H1 (cell line): Measurements from ENCODE around the gene ADPRH. TPM values are rescaled to one million over a fixed set of nuclear protein-coding genes. Genes with fewer than 3 reads are reported as not detected.

Experiments
- CTCF ChIA-PET: fragments of 300-600 bp; sonication (Branson Sonifier 250); formaldehyde crosslinking; loops from one replicate; lab custom pipeline; 2021; ENCODE audit not compliant: partially characterized antibody; lab: Charles Lee
- POLR2A ChIA-PET: fragments of 300-600 bp; sonication (Branson Sonifier 250); formaldehyde crosslinking; loops from one replicate; lab custom pipeline; 2021; ENCODE audit warnings: inconsistent platforms; ENCODE audit not compliant: partially characterized antibody; lab: Charles Lee
- DNase-seq, 2 experiments: peaks; one replicate each; pipeline versions ENCODE4 v3.0.0 to v3.0.0-alpha.2; 2010 to 2022; ENCODE audit warnings: low spot score in 2 of 2, low read depth in 1 of 2, mixed read lengths in 1 of 2
- FAIRE-seq: peaks from 2 replicates; lab custom pipeline; 2011; peaks lifted over from hg19 to GRCh38; lab: Jason Lieb, UNC
- H2AFZ ChIP-seq: 2 replicates; pipeline ENCODE4 v1.8.1; 2012; ENCODE audit warnings: low read length, inconsistent platforms
- H2AK5ac ChIP-seq: 2 replicates; pipeline ENCODE4 v1.6.1; 2013; ENCODE audit warnings: low read depth, low read length
- H2BK120ac ChIP-seq: replicated peaks from 2 replicates; pipeline ENCODE3; 2013; ENCODE audit warnings: low read depth, low read length, inconsistent platforms
- H2BK12ac ChIP-seq: 2 replicates; pipeline ENCODE4 v1.6.1; 2013; ENCODE audit warnings: low read depth, low read length
- H2BK15ac ChIP-seq: 2 replicates; pipeline ENCODE4 v1.6.1; 2013; ENCODE audit warnings: low read length
- H2BK20ac ChIP-seq: 2 replicates; pipeline ENCODE4 v1.6.1; 2013; ENCODE audit warnings: low read length
- H2BK5ac ChIP-seq: 2 replicates; pipeline ENCODE4 v1.6.1; 2013; ENCODE audit warnings: low read depth, low read length
- H3K14ac ChIP-seq: 2 replicates; pipeline ENCODE4 v1.6.1; 2013; ENCODE audit warnings: inconsistent platforms; ENCODE audit not compliant: insufficient read length
- H3K18ac ChIP-seq: 2 replicates; pipeline ENCODE4 v1.6.1; 2013; ENCODE audit warnings: low read length; ENCODE audit errors: extremely low read depth
- H3K23ac ChIP-seq: 2 replicates; pipeline ENCODE4 v1.6.1; 2013; ENCODE audit warnings: inconsistent platforms; ENCODE audit not compliant: insufficient read length
- H3K23me2 ChIP-seq: 2 replicates; pipeline ENCODE4 v1.6.1; 2013; ENCODE audit warnings: low read depth, low read length
- H3K27ac ChIP-seq: 2 replicates; pipeline ENCODE4 v1.6.1; 2011; ENCODE audit warnings: low read depth, low read length, inconsistent platforms
- H3K27me3 ChIP-seq, 4 experiments: replicated peaks in 1 of 4; 1 replicate in 1 of 4; 2 replicates in 3 of 4; pipeline versions ENCODE4 v1.6.1 to v1.8.1; 2011 to 2013; ENCODE audit warnings: low read length in 3 of 4, mild to moderate bottlenecking in 3 of 4, inconsistent platforms in 2 of 4, mixed read lengths in 2 of 4, moderate library complexity in 1 of 4; ENCODE audit not compliant: control insufficient read depth in 3 of 4, insufficient read depth in 3 of 4; ENCODE audit errors: extremely low read depth in 1 of 4
- H3K36me3 ChIP-seq, 4 experiments: 2 replicates each; pipeline versions ENCODE4 v1.6.1 to v1.8.1; 2011 to 2013; ENCODE audit warnings: mild to moderate bottlenecking in 4 of 4, low read length in 3 of 4, moderate library complexity in 2 of 4, control low read depth in 1 of 4, inconsistent platforms in 1 of 4; ENCODE audit not compliant: insufficient read depth in 4 of 4, control insufficient read depth in 2 of 4
- H3K4ac ChIP-seq: replicated peaks from 2 replicates; pipeline ENCODE3; 2013; ENCODE audit warnings: low read length, low read depth, mixed read lengths, inconsistent platforms; ENCODE audit not compliant: insufficient read length
- H3K4me1 ChIP-seq, 4 experiments: replicated peaks in 1 of 4; 1 replicate in 1 of 4; 2 replicates in 3 of 4; pipeline versions ENCODE4 v1.6.1 to v1.8.1; 2011 to 2013; ENCODE audit warnings: low read length in 3 of 4, inconsistent platforms in 2 of 4, mixed read lengths in 1 of 4; ENCODE audit not compliant: insufficient read depth in 4 of 4, control insufficient read depth in 3 of 4
- H3K4me2 ChIP-seq, 2 experiments: 2 replicates each; pipeline versions ENCODE4 v1.6.1 to v1.8.1; 2011 to 2013; ENCODE audit warnings: low read depth in 2 of 2, low read length in 2 of 2, control low read depth in 1 of 2, inconsistent platforms in 1 of 2, mild to moderate bottlenecking in 1 of 2; ENCODE audit not compliant: insufficient read depth in 1 of 2
- H3K4me3 ChIP-seq, 4 experiments: fragments of 200-600, 300-600 bp in 1 of 4; sonication (generic), shearing (Covaris generic), sonication (Bioruptor Twin) in 1 of 4; 2 replicates each; pipeline versions ENCODE4 v1.5.1 to v1.8.1; 2011 to 2016; ENCODE audit warnings: low read length in 4 of 4, low read depth in 3 of 4, control low read depth in 2 of 4, inconsistent platforms in 2 of 4, mild to moderate bottlenecking in 2 of 4, mixed read lengths in 1 of 4, moderate library complexity in 1 of 4; ENCODE audit not compliant: insufficient read depth in 2 of 4; ENCODE audit errors: extremely low read depth in 1 of 4
- H3K56ac ChIP-seq: replicated peaks from 2 replicates; pipeline ENCODE3; 2013; ENCODE audit warnings: low read depth, mild to moderate bottlenecking, mixed read lengths, low read length, inconsistent platforms; ENCODE audit not compliant: insufficient read length
- H3K79me1 ChIP-seq: 2 replicates; pipeline ENCODE4 v1.6.1; 2013; ENCODE audit warnings: low read depth, low read length, control low read depth
- H3K79me2 ChIP-seq, 2 experiments: 2 replicates each; pipeline versions ENCODE4 v1.6.1 to v1.8.1; 2012 to 2013; ENCODE audit warnings: low read length in 2 of 2, mild to moderate bottlenecking in 2 of 2, inconsistent platforms in 1 of 2; ENCODE audit not compliant: insufficient read depth in 2 of 2, control insufficient read depth in 1 of 2
- H3K9ac ChIP-seq, 4 experiments: replicated peaks in 1 of 4; 1 replicate in 1 of 4; 2 replicates in 3 of 4; pipeline versions ENCODE4 v1.6.1 to v1.8.1; 2011 to 2013; ENCODE audit warnings: low read depth in 3 of 4, low read length in 3 of 4, control low read depth in 2 of 4, mild to moderate bottlenecking in 2 of 4, moderate library complexity in 2 of 4, inconsistent platforms in 1 of 4; ENCODE audit errors: extremely low read depth in 1 of 4
- H3K9me3 ChIP-seq, 2 experiments: 2 replicates each; pipeline versions ENCODE4 v1.6.1 to v1.8.1; 2012 to 2013; ENCODE audit warnings: mild to moderate bottlenecking in 2 of 2, moderate library complexity in 2 of 2, control low read depth in 1 of 2, inconsistent platforms in 1 of 2, low read depth in 1 of 2, low read length in 1 of 2, mixed read lengths in 1 of 2; ENCODE audit not compliant: insufficient read depth in 2 of 2
- H4K20me1 ChIP-seq, 2 experiments: replicated peaks in 1 of 2; 2 replicates each; pipeline versions ENCODE3 to v1.8.1; 2011 to 2013; ENCODE audit warnings: inconsistent platforms in 2 of 2, low read length in 2 of 2, mild to moderate bottlenecking in 1 of 2; ENCODE audit not compliant: insufficient read depth in 2 of 2, control insufficient read depth in 1 of 2
- H4K5ac ChIP-seq: 2 replicates; pipeline ENCODE4 v1.6.1; 2013; ENCODE audit warnings: low read length, low read depth, mixed read lengths, inconsistent platforms; ENCODE audit not compliant: insufficient read length
- H4K8ac ChIP-seq: 2 replicates; pipeline ENCODE4 v1.8.0; 2013; ENCODE audit warnings: mild to moderate bottlenecking, moderate library complexity, low read length, inconsistent platforms; ENCODE audit not compliant: insufficient read depth; ENCODE audit errors: extremely low read depth
- H4K91ac ChIP-seq: replicated peaks from 2 replicates; pipeline ENCODE3; 2013; ENCODE audit warnings: low read length, mixed read lengths, inconsistent platforms; ENCODE audit not compliant: insufficient read length
- CBX8 ChIP-seq: fragments of 300-800, 300-1000 bp; sonication (generic); IDR thresholded peaks from 2 replicates; pipeline ENCODE4 v1.7.1; 2016; ENCODE audit warnings: low read depth, low read length, borderline replicate concordance
- CTBP2 ChIP-seq: IDR thresholded peaks from 2 replicates; pipeline ENCODE4 v1.7.0; 2011; ENCODE audit warnings: borderline replicate concordance, mild to moderate bottlenecking, moderate library complexity, mixed read lengths, low read length; ENCODE audit not compliant: insufficient read depth, insufficient read length
- EZH2 ChIP-seq: fragments of 200-600 bp; sonication (generic); IDR thresholded peaks from 2 replicates; pipeline ENCODE4 v1.7.1; 2012; ENCODE audit warnings: low read depth, mild to moderate bottlenecking, moderate library complexity, low read length, inconsistent platforms; ENCODE audit not compliant: severe bottlenecking
- GABPA ChIP-seq: IDR thresholded peaks from 2 replicates; pipeline ENCODE4 v1.6.1; 2011; ENCODE audit warnings: mild to moderate bottlenecking, low read length, moderate library complexity, borderline replicate concordance; ENCODE audit not compliant: insufficient read depth
- HDAC2 ChIP-seq, 2 experiments: fragments of 300-600 bp in 1 of 2; sonication (generic) in 1 of 2; IDR thresholded peaks; 2 replicates each; pipeline ENCODE4 v1.6.1; 2011 to 2012; ENCODE audit warnings: low read depth in 2 of 2, low read length in 2 of 2, mild to moderate bottlenecking in 2 of 2, moderate library complexity in 2 of 2, borderline replicate concordance in 1 of 2, inconsistent platforms in 1 of 2
- HDAC6 ChIP-seq: IDR thresholded peaks from one replicate; pipeline ENCODE4 v1.7.1; 2012; ENCODE audit warnings: low read depth, mild to moderate bottlenecking, inconsistent platforms, low read length, moderate library complexity
- KDM5A ChIP-seq: fragments of 200-600 bp; IDR thresholded peaks from 2 replicates; pipeline ENCODE4 v1.7.1; 2012; ENCODE audit warnings: mild to moderate bottlenecking, low read length, inconsistent platforms, mixed read lengths
- SAP30 ChIP-seq: fragments of 300-600 bp; sonication (generic); IDR thresholded peaks from 2 replicates; pipeline ENCODE4 v1.7.1; 2012; ENCODE audit warnings: low read length, moderate library complexity, mild to moderate bottlenecking, inconsistent platforms; ENCODE audit not compliant: insufficient read depth, insufficient replicate concordance
- SP1 ChIP-seq: IDR thresholded peaks from 2 replicates; pipeline ENCODE4 v1.6.1; 2011; ENCODE audit warnings: low read depth, low read length
- TEAD4 ChIP-seq: IDR thresholded peaks from 2 replicates; pipeline ENCODE4 v1.6.1; 2012; ENCODE audit warnings: low read depth, low read length, inconsistent platforms, mixed read lengths
- polyA plus RNA-seq, 7 experiments: library from polyadenylated mRNA; depleted of rRNA in 3 of 7; stranded (reverse) in 5 of 7; unstranded in 2 of 7; fragments of >200 nt in 5 of 7; fragments of 200-250 nt in 2 of 7; gene quantifications; 1 replicate in 5 of 7; 2 replicates in 1 of 7; 4 replicates in 1 of 7; pipeline versions ENCODE4 v1.2.1 to v1.2.3, GENCODE V29; 2011 to 2013; ENCODE audit warnings: missing spikeins in 2 of 7, mixed read lengths in 2 of 7
- total RNA-seq: library from RNA; stranded (reverse); fragmentation: NEBNext Ultra II Directional; extraction: Animal tissue kit (Norgen Biotek cat#: 25700); gene quantifications from 2 replicates; pipeline ENCODE4 v1.2.1, GENCODE V29; 2021

Gene ADPRH
- total and polyA plus RNA-seq, 2 of the 8 experiments (the other 6 are each of a cell fraction or from before 2014, with no cell fraction given): 2.6 to 4.2 TPM

- no peaks in the 10 kb centered on the region for H3K79me2 ChIP-seq
- H3K4ac ChIP-seq: no peak overlapping the region
- DNase-seq: no peak
- H3K23ac ChIP-seq: no peak overlapping the region
- H2BK5ac ChIP-seq: no peak overlapping the region
- H3K4me3 ChIP-seq: no peak overlapping the region
- H4K5ac ChIP-seq: no peak overlapping the region
- no peaks in the 10 kb centered on the region for H3K79me1 ChIP-seq
- no peak overlapping the region for H3K18ac ChIP-seq
- H4K91ac ChIP-seq: no peak overlapping the region
- no peaks in the 10 kb centered on the region for H3K36me3 ChIP-seq
- no peak overlapping the region for H3K4me2 ChIP-seq
- no peak overlapping the region for H2BK12ac ChIP-seq
- H3K27me3 ChIP-seq: peaks cover 0 to 9% (median 6%) of the 10 kb centered on the region in 4 experiments; a peak in 4 of 7 replicates
- H2BK120ac ChIP-seq: no peak overlapping the region
- H3K9me3 ChIP-seq: no peaks in the 10 kb centered on the region
- H3K56ac ChIP-seq: no peak overlapping the region
- no peak for FAIRE-seq
- H2AFZ ChIP-seq: no peak overlapping the region
- CTCF ChIA-PET: no interaction called here
- H2BK15ac ChIP-seq: no peak overlapping the region
- peaks cover 0 to 4% (median 3%) of the 10 kb centered on the region in 4 experiments; a peak in 4 of 7 replicates for H3K4me1 ChIP-seq
- H3K23me2 ChIP-seq: peaks cover 9% of the 10 kb centered on the region
- H4K8ac ChIP-seq: no peak overlapping the region
- no peaks in the 10 kb centered on the region for H4K20me1 ChIP-seq
- no peak overlapping the region for H3K14ac ChIP-seq
- no peak overlapping the region for H2BK20ac ChIP-seq
- no peak overlapping the region for H2AK5ac ChIP-seq
- no peak overlapping the region for H3K9ac ChIP-seq
- POLR2A ChIA-PET: interaction anchor here (1.6 kb wide), 1 partner anchor 88 kb away, joined by 3 read pairs; no protein-coding TSS in a partner anchor
- TF ChIP-seq SAP30 (no peak), TEAD4 (no peak), EZH2 (no peak), CTBP2 (no peak), CBX8 (no peak), HDAC2 (IDR thresholded peaks at IDR 0.05; ENCODE audit: borderline replicate concordance in 1 of 2, low read depth in 2 of 2, low read length in 2 of 2) (no peak), KDM5A (no peak), SP1 (no peak), GABPA (no peak), HDAC6 (no peak)
- no peak overlapping the region for H3K27ac ChIP-seq
Observed at GRCh38 chr3:119575507-119575906, 3.8 kb upstream of the ADPRH start.
